HCT116 (cell line): Measurements from ENCODE around the gene HMCN1. TPM values are rescaled to one million over a fixed set of nuclear protein-coding genes. Genes with fewer than 3 reads are reported as not detected.

Source experiments
- ATAC-seq: fragments of 200-7000 bp; cut with Tn5 transposase; 2 replicates; pipeline ENCODE4 v1.9.1; 2020; ENCODE audit warnings: mild to moderate bottlenecking, moderate library complexity
- BruUV-seq: library from RNA; stranded (reverse); fragments of 400-500 nt; replicated peaks from 2 replicates; lab custom pipeline; 2021; lab: Mats Ljungman, UMichigan
- CTCF ChIA-PET: fragments of 300-600 bp; sonication (Branson Sonifier 250); formaldehyde crosslinking; loops from one replicate; lab custom pipeline; 2021; ENCODE audit warnings: antibody characterized with exemption; lab: Charles Lee
- POLR2A ChIA-PET: fragments of 300-600, 350-600 bp; sonication (Branson Sonifier 250); formaldehyde crosslinking; loops from one replicate; lab custom pipeline; 2021; ENCODE audit warnings: antibody characterized with exemption; lab: Charles Lee
- RAD21 ChIA-PET, 2 experiments: fragments of 300-600 bp; sonication (Branson Sonifier 250); formaldehyde crosslinking; loops; one replicate each; lab custom pipeline; 2023; ENCODE audit warnings: low total read pairs in 2 of 2; ENCODE audit not compliant: uncharacterized antibody in 2 of 2, unreplicated experiment in 2 of 2, low non-redundant PET in 1 of 2; lab: Charles Lee
- DNase-seq: peaks from one replicate; pipeline ENCODE4 v3.0.0-alpha.2; 2010; ENCODE audit warnings: low read depth, low spot score
- H2AFZ ChIP-seq: fragments of 200-600 bp; shearing (Covaris generic), sonication (generic); 2 replicates; pipeline ENCODE4 v1.6.1; 2017; ENCODE audit warnings: low read depth, mixed run types, mixed read lengths, antibody characterized with exemption, low read length; ENCODE audit not compliant: poor library complexity, severe bottlenecking
- H3K27ac ChIP-seq: 2 replicates; pipeline ENCODE4 v1.5.1; 2012; ENCODE audit warnings: low read depth, low read length
- H3K27me3 ChIP-seq: fragments of 200-600 bp; sonication (generic); 2 replicates; pipeline ENCODE4 v1.6.1; 2016; ENCODE audit warnings: mixed run types, low read length, mixed read lengths; ENCODE audit not compliant: insufficient read depth
- H3K36me3 ChIP-seq, 2 experiments: fragments of 200-500 bp in 1 of 2; fragments of 200-600 bp in 1 of 2; sonication (Bioruptor generic) in 1 of 2; sonication (generic) in 1 of 2; 2 replicates each; pipeline versions ENCODE4 v1.5.1 to v1.6.1; 2014 to 2016; ENCODE audit warnings: low read length in 2 of 2, inconsistent platforms in 1 of 2, mixed read lengths in 1 of 2, mixed run types in 1 of 2; ENCODE audit not compliant: insufficient read depth in 2 of 2, control insufficient read depth in 1 of 2
- H3K4me1 ChIP-seq, 2 experiments: fragments of 200-600 bp in 1 of 2; sonication (generic) in 1 of 2; 2 replicates each; pipeline versions ENCODE4 v1.5.1 to v1.6.1; 2012 to 2017; ENCODE audit warnings: low read length in 2 of 2, inconsistent platforms in 1 of 2, mild to moderate bottlenecking in 1 of 2, mixed read lengths in 1 of 2, mixed run types in 1 of 2, moderate library complexity in 1 of 2; ENCODE audit not compliant: insufficient read depth in 2 of 2, control insufficient read depth in 1 of 2
- H3K4me2 ChIP-seq: fragments of 200-600 bp; sonication (generic); 2 replicates; pipeline ENCODE4 v1.6.1; 2017; ENCODE audit warnings: mixed run types, low read length, mixed read lengths
- H3K4me3 ChIP-seq, 2 experiments: fragments of 200-600 bp in 1 of 2; sonication (generic) in 1 of 2; replicated peaks in 1 of 2; 2 replicates each; pipeline ENCODE4 v1.5.1; 2011 to 2016; ENCODE audit warnings: low read length in 2 of 2, control low read depth in 1 of 2, low read depth in 1 of 2, mild to moderate bottlenecking in 1 of 2, mixed read lengths in 1 of 2, mixed run types in 1 of 2
- H3K79me2 ChIP-seq: fragments of 200-600 bp; sonication (generic); 2 replicates; pipeline ENCODE4 v1.6.1; 2017; ENCODE audit warnings: mild to moderate bottlenecking, mixed run types, low read length, moderate library complexity, mixed read lengths; ENCODE audit not compliant: insufficient read depth
- H3K9ac ChIP-seq: fragments of 200-600 bp; sonication (generic); 2 replicates; pipeline ENCODE4 v1.6.1; 2016; ENCODE audit warnings: low read length, mixed read lengths
- H3K9me2 ChIP-seq: fragments of 200-600 bp; sonication (generic), shearing (Covaris generic); 2 replicates; pipeline ENCODE4 v1.6.1; 2017; ENCODE audit warnings: mixed run types, mild to moderate bottlenecking, moderate library complexity; ENCODE audit not compliant: insufficient read depth
- H3K9me3 ChIP-seq, 2 experiments: fragments of 200-500 bp in 1 of 2; fragments of 200-600 bp in 1 of 2; sonication (Bioruptor generic) in 1 of 2; sonication (generic) in 1 of 2; 2 replicates each; pipeline ENCODE4 v1.6.1; 2014 to 2017; ENCODE audit warnings: low read length in 2 of 2, mixed read lengths in 2 of 2, inconsistent platforms in 1 of 2, low read depth in 1 of 2, mild to moderate bottlenecking in 1 of 2, mixed run types in 1 of 2, moderate library complexity in 1 of 2; ENCODE audit not compliant: control insufficient read depth in 1 of 2, insufficient read depth in 1 of 2
- H4K20me1 ChIP-seq: fragments of 200-600 bp; sonication (generic), shearing (Covaris generic); 2 replicates; pipeline ENCODE4 v1.6.1; 2017; ENCODE audit warnings: mixed run types, mild to moderate bottlenecking, moderate library complexity; ENCODE audit not compliant: insufficient read depth
- EZH2 ChIP-seq: fragments of 200-600 bp; sonication (generic); IDR thresholded peaks from 2 replicates; pipeline ENCODE4 v1.6.1; 2017; ENCODE audit warnings: antibody characterized with exemption, mixed run types
- FOSL1 ChIP-seq: IDR thresholded peaks from 2 replicates; pipeline ENCODE4 v1.6.1; 2012; ENCODE audit warnings: low read depth
- POLR2AphosphoS5 ChIP-seq: IDR thresholded peaks from 2 replicates; pipeline ENCODE4 v1.6.1; 2011; ENCODE audit warnings: mild to moderate bottlenecking, low read depth, low read length, moderate library complexity
- REST ChIP-seq: IDR thresholded peaks from 2 replicates; pipeline ENCODE4 v1.6.1; 2012; ENCODE audit warnings: low read depth
- SP1 ChIP-seq: IDR thresholded peaks from 2 replicates; pipeline ENCODE4 v1.6.1; 2012; ENCODE audit warnings: low read depth
- YY1 ChIP-seq: IDR thresholded peaks from 2 replicates; pipeline ENCODE4 v1.6.1; 2011; ENCODE audit warnings: low read length, low read depth, moderate library complexity, mild to moderate bottlenecking; ENCODE audit not compliant: insufficient replicate concordance; ENCODE audit errors: extremely low read depth
- ZBTB33 ChIP-seq: IDR thresholded peaks from 2 replicates; pipeline ENCODE4 v1.6.1; 2011; ENCODE audit warnings: mild to moderate bottlenecking, low read length, moderate library complexity; ENCODE audit not compliant: insufficient replicate concordance; ENCODE audit errors: extremely low read depth
- ZFX ChIP-seq: fragments of 450-650 bp; IDR thresholded peaks from 2 replicates; pipeline ENCODE4 v1.6.1; 2017
- ZNF274 ChIP-seq: fragments of 200-500 bp; sonication (Bioruptor generic); IDR thresholded peaks from 2 replicates; pipeline ENCODE4 v1.6.1; 2014; ENCODE audit warnings: mild to moderate bottlenecking, low read depth, low read length, inconsistent platforms
- intact Hi-C: fragments of 100-400 bp; cut with micrococcal nuclease; formaldehyde crosslinking; loops from 2 replicates; pipeline ENCODE4 v1.10.0; 2022
- total RNA-seq: library from RNA; stranded (reverse); gene quantifications from one replicate; pipeline ENCODE4 v1.2.1, GENCODE V29; 2021; ENCODE audit not compliant: unreplicated experiment
- TF ChIP-seq, protein P1 (sequence below), 3 experiments: fragments of 200-600 bp in 1 of 3; sonication (generic) in 1 of 3; IDR thresholded peaks in 2 of 3; conservative IDR thresholded peaks in 1 of 3; 2 replicates each; pipeline ENCODE4 v1.5.1; 2012 to 2017; ENCODE audit warnings: low read depth in 2 of 3, low read length in 2 of 3, antibody characterized with exemption in 1 of 3, borderline replicate concordance in 1 of 3, control low read depth in 1 of 3, mild to moderate bottlenecking in 1 of 3, mixed read lengths in 1 of 3, mixed run types in 1 of 3, moderate library complexity in 1 of 3; ENCODE audit not compliant: insufficient read depth in 1 of 3

The HMCN1 gene
- total RNA-seq, 1 experiment from 2014 or later = 0.59 TPM

- H3K9ac ChIP-seq = no peak overlapping the region
- POLR2A ChIA-PET = no interaction called here
Observed at GRCh38 chr1:185735701-185736064, 1.5 kb downstream of the HMCN1 start.

More at GRCh38 chr1:185735701-185736064, 1.5 kb downstream of the HMCN1 start:
- CTCF ChIA-PET = interaction anchor here (3.8 kb wide), 1 partner anchor 15 kb away, joined by 30 read pairs; no protein-coding TSS in a partner anchor
- no TSS peak for BruUV-seq
- Histone ChIP-seq H3K4me3 (no peak overlapping the region), H3K27me3 (no peaks in the 10 kb centered on the region), H3K27ac (no peak overlapping the region), H3K36me3 (no peaks in the 10 kb centered on the region), H4K20me1 (no peaks in the 10 kb centered on the region), H2AFZ (no peak overlapping the region), H3K79me2 (no peaks in the 10 kb centered on the region), H3K9me3 (no peaks in the 10 kb centered on the region), H3K4me2 (0 out of 2 replicates have a peak overlapping the region, but pooled peaks have one; percentile 96), H3K4me1 (peaks cover 2 to 21% of the 10 kb centered on the region in 2 experiments; a peak in 3 of 4 replicates), H3K9me2 (no peaks in the 10 kb centered on the region)
- intact Hi-C loops = no loop called here
- ATAC-seq (no peak), DNase-seq (no peak)
- RAD21 ChIA-PET = no interaction called here
- TF ChIP-seq YY1 (no peak), FOSL1 (no peak), REST (no peak), ZNF274 (no peak), ZFX (no peak), ZBTB33 (no peak), EZH2 (no peak), POLR2AphosphoS5 (no peak), SP1 (no peak)
- TF ChIP-seq, protein P1, sequence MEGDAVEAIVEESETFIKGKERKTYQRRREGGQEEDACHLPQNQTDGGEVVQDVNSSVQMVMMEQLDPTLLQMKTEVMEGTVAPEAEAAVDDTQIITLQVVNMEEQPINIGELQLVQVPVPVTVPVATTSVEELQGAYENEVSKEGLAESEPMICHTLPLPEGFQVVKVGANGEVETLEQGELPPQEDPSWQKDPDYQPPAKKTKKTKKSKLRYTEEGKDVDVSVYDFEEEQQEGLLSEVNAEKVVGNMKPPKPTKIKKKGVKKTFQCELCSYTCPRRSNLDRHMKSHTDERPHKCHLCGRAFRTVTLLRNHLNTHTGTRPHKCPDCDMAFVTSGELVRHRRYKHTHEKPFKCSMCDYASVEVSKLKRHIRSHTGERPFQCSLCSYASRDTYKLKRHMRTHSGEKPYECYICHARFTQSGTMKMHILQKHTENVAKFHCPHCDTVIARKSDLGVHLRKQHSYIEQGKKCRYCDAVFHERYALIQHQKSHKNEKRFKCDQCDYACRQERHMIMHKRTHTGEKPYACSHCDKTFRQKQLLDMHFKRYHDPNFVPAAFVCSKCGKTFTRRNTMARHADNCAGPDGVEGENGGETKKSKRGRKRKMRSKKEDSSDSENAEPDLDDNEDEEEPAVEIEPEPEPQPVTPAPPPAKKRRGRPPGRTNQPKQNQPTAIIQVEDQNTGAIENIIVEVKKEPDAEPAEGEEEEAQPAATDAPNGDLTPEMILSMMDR (IDR thresholded peaks at IDR 0.05 in 2 of 3, conservative IDR thresholded peaks at IDR 0.05 in 1 of 3; ENCODE audit: borderline replicate concordance in 1 of 3, insufficient read depth in 1 of 3, low read depth in 2 of 3, low read length in 2 of 3) = no peak
